ENCODE measurements around the gene CXCR4. TPM values are rescaled to one million over a fixed set of nuclear protein-coding genes. Genes with fewer than 3 reads are reported as not detected.

The CXCR4 gene
- polyA plus RNA-seq, 1 of the 3 experiments (the other 2 are of a cell fraction) = 0.48 TPM

DNA sequence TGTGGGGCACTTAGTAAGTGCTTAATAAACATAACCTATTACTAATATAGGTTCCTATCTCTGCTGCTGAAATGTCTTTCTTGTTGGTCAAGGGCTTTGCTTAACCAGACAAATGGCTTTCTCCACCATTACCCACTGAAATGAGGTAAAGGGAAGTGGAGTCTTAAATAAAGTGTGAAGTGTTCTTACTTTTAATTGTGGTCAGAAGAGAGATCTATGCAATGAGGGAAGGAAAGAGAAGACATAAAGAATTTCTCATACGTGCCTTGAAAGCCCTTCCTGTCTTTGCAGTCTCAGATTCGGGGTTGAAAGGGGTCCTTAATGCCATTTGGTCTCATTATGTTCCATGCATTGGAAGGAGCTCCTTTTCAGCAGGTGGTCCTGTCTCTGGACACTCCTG lies 6.9 kb upstream of the CXCR4 start (continued):
- TF ChIP-seq SMC3 (IDR thresholded peaks at IDR 0.05; ENCODE audit: low read depth, low read length) (no peak), CHD2 (IDR thresholded peaks at IDR 0.05; ENCODE audit: low read length, partially characterized antibody) (no peak), MEF2A (IDR thresholded peaks at IDR 0.05; ENCODE audit: borderline replicate concordance, low read depth) (no peak), FOSL2 (IDR thresholded peaks at IDR 0.05; ENCODE audit: borderline replicate concordance, low read depth) (no peak), EZH2phosphoT487 (IDR thresholded peaks at IDR 0.05; ENCODE audit: borderline replicate concordance, low read depth) (no peak)
- TF ChIP-seq, protein P1, sequence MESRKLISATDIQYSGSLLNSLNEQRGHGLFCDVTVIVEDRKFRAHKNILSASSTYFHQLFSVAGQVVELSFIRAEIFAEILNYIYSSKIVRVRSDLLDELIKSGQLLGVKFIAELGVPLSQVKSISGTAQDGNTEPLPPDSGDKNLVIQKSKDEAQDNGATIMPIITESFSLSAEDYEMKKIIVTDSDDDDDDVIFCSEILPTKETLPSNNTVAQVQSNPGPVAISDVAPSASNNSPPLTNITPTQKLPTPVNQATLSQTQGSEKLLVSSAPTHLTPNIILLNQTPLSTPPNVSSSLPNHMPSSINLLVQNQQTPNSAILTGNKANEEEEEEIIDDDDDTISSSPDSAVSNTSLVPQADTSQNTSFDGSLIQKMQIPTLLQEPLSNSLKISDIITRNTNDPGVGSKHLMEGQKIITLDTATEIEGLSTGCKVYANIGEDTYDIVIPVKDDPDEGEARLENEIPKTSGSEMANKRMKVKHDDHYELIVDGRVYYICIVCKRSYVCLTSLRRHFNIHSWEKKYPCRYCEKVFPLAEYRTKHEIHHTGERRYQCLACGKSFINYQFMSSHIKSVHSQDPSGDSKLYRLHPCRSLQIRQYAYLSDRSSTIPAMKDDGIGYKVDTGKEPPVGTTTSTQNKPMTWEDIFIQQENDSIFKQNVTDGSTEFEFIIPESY (IDR thresholded peaks at IDR 0.05; ENCODE audit: borderline replicate concordance, low read depth) = no peak

DNA sequence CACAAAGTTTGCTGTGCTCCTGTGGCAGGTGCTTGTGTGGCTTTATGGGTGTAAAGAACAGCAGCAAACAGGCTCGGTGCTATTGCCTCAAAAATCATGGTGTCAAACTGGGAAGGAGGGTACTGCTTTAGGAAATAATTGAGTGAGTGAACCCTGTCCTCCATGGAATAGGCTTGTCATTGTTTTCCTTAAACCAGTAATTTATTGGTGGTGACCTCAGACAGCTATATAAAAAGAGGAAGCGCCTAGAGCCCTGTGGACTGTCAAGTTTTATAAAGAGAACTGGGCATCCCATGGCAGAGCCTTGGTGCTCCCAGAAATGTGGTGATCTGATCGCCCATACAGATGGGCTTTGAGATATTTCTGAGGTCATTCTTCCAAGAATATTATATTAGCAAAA lies 4.7 kb upstream of the CXCR4 start:
- no peaks in the 10 kb centered on the region for H3F3A ChIP-seq (replicated peaks; ENCODE audit: insufficient read depth)
- H3K4me2 ChIP-seq = no peak overlapping the region
- 14% methylated on average over 3 of the region's 3 CpGs for WGBS (ENCODE audit: low lambda C conversion rate)
- no peak overlapping the region for H3K9ac ChIP-seq
- ChIA-PET CTCF (no interaction called here), POLR2A (no interaction called here)
- DNase-seq = no peak
- H3K9me2 ChIP-seq = no peaks in the 10 kb centered on the region
- H3K36me3 ChIP-seq (replicated peaks in 1 of 2; ENCODE audit: control insufficient read depth in 1 of 2, insufficient read depth in 2 of 2, low read length in 1 of 2) = no peaks in the 10 kb centered on the region
- no peaks in the 10 kb centered on the region for H4K20me1 ChIP-seq (ENCODE audit: insufficient read depth)
- peaks cover 25% of the 10 kb centered on the region; the same call in 1 of the 2 replicates for H3K27me3 ChIP-seq (ENCODE audit: insufficient read depth)
- H3K4me1 ChIP-seq (ENCODE audit: control insufficient read depth in 1 of 2, insufficient read depth in 2 of 2, low read depth in 1 of 2, low read length in 1 of 2) = peaks cover 0 to 10% of the 10 kb centered on the region in 2 experiments; a peak in 2 of 4 replicates
- H3K4me3 ChIP-seq (ENCODE audit: low read depth in 2 of 2, low read length in 1 of 2) = no peak overlapping the region
- no peak overlapping the region for H2AFZ ChIP-seq (ENCODE audit: low read depth)
- no peaks in the 10 kb centered on the region for H3K79me2 ChIP-seq (ENCODE audit: insufficient read depth)
- no peak overlapping the region for H3K27ac ChIP-seq (ENCODE audit: low read depth in 2 of 2, low read length in 1 of 2)
- no peaks in the 10 kb centered on the region for H3K9me3 ChIP-seq
- TF ChIP-seq POLR2AphosphoS5 (IDR thresholded peaks at IDR 0.05; ENCODE audit: low read depth, low read length) = no peak
- TF ChIP-seq, protein P2, sequence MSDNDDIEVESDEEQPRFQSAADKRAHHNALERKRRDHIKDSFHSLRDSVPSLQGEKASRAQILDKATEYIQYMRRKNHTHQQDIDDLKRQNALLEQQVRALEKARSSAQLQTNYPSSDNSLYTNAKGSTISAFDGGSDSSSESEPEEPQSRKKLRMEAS (IDR thresholded peaks at IDR 0.05; ENCODE audit: low read depth) = no peak
- no peak for TF ChIP-seq MXI1 (IDR thresholded peaks at IDR 0.05; ENCODE audit: low read depth, low read length)
- no peak for TF ChIP-seq RFX5 (IDR thresholded peaks at IDR 0.05; ENCODE audit: low read length)
- no peak for TF ChIP-seq NFIC (IDR thresholded peaks at IDR 0.05; ENCODE audit: borderline replicate concordance)
- TF ChIP-seq, protein P3, sequence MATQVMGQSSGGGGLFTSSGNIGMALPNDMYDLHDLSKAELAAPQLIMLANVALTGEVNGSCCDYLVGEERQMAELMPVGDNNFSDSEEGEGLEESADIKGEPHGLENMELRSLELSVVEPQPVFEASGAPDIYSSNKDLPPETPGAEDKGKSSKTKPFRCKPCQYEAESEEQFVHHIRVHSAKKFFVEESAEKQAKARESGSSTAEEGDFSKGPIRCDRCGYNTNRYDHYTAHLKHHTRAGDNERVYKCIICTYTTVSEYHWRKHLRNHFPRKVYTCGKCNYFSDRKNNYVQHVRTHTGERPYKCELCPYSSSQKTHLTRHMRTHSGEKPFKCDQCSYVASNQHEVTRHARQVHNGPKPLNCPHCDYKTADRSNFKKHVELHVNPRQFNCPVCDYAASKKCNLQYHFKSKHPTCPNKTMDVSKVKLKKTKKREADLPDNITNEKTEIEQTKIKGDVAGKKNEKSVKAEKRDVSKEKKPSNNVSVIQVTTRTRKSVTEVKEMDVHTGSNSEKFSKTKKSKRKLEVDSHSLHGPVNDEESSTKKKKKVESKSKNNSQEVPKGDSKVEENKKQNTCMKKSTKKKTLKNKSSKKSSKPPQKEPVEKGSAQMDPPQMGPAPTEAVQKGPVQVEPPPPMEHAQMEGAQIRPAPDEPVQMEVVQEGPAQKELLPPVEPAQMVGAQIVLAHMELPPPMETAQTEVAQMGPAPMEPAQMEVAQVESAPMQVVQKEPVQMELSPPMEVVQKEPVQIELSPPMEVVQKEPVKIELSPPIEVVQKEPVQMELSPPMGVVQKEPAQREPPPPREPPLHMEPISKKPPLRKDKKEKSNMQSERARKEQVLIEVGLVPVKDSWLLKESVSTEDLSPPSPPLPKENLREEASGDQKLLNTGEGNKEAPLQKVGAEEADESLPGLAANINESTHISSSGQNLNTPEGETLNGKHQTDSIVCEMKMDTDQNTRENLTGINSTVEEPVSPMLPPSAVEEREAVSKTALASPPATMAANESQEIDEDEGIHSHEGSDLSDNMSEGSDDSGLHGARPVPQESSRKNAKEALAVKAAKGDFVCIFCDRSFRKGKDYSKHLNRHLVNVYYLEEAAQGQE (IDR thresholded peaks at IDR 0.05; ENCODE audit: low read depth, low read length) = no peak
- TF ChIP-seq RXRA (IDR thresholded peaks at IDR 0.05; ENCODE audit: borderline replicate concordance, low read depth) = no peak
- no peak for TF ChIP-seq ELF1 (IDR thresholded peaks at IDR 0.05)
- TF ChIP-seq, protein P1 (IDR thresholded peaks at IDR 0.05; ENCODE audit: borderline replicate concordance, low read depth) = no peak

Data from SK-N-SH (cell line).